UCSD-AML1 (cell line): ENCODE results near the gene SLC6A8.

ENCODE experiments used
- DNase-seq: peaks from one replicate; lab custom pipeline; 2025; ENCODE audit not compliant: unreplicated experiment; lab: John Stamatoyannopoulos, UW

The SLC6A8 gene

DNA sequence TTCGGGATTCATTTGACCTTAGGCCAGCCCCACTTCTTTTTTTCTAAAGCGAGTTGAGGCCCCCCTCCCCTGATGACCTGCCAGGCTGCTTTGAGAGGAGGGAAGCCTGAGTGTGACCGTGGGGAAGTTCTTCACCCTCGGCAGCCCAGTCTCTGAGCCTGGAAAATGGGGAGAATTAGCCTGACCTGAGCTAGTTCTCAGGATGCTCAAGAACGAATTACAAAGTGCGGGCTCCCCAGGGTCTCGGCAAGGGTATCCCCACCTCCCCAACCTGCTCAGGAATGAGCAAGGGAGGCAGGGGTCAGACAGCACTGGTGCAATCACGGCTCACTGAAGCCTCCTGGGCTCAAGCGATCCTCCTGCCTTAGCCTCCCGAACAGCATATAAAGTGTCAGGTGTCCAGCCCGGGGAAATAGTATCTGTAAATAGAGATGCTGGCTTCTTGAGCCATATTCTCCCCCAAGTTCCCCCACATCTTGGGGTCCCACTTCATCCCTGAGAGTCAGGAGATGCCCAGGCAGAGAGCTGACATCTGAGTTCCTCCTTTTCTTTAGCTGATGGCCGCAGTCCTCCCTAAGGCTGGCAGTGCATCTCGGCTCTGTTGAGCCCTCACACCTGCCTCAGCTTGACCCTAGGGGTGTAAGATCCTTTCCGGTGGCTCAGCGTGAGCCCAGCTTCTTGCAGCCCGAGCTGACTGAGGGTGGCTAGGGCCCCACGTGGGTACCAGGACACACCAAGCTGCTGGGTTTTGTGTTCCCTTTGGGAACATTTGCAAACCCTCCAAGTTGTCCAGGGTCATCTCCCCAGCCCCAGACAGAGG is 39.2 kb upstream of the SLC6A8 start:
- no peak for DNase-seq

DNA sequence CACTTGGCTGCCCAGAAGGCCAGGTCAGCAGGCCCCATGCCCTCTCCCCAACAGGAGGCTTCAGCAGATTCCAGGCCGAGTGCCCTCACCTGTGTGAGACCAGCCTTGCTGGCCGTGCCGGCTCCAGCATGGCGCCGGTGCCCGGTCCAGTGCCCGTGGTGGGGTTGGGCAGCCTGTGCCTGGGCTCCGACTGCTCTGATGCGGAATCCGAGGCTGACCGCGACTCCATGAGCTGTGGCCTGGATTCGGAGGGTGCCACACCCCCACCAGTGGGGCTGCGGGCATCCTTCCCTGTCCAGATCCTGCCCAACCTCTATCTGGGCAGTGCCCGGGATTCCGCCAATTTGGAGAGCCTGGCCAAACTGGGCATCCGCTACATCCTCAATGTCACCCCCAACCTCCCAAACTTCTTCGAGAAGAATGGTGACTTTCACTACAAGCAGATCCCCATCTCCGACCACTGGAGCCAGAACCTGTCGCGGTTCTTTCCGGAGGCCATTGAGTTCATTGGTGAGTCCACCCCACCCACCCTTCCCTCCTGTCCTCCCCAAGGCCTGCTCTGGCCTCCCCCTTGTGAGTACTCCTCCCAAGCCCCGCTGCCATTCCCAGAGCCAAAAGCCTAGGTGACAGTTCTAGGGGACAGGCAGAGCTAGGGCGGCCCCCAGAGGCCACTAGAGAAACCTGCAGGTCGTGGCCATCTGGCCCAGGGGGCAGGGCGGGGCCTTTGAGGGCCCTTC is 38.4 kb upstream of the SLC6A8 start:
- DNase-seq: peak; percentile 63

DNA sequence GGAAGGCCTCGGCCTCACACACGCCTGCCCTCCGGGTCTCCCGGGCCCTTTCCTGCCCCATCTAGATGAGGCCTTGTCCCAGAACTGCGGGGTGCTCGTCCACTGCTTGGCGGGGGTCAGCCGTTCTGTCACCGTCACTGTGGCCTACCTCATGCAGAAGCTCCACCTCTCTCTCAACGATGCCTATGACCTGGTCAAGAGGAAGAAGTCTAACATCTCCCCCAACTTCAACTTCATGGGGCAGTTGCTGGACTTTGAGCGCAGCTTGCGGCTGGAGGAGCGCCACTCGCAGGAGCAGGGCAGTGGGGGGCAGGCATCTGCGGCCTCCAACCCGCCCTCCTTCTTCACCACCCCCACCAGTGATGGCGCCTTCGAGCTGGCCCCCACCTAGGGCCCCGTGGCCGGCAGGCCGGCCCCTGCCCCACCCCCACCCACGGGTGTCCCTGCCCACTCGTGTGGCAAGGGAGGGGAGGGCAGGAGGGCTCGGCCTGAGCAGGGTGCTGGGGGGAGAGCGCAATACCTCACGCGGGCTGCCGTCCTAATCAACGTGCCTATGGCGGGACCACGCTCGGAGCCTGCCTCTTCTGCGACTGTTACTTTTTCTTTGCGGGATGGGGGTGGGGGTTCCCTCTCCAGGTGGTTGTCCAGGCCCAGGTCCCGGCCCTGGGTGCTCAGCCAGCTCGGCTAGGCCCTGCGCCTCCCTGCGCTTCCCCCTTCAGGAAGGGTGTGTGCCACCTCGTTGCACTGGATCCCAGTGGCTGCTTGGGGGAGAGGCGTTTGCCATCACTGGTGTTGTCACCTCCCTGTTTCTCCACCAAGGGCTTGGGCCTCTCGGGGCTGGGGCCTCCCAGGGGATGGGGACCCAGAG is 37.6 kb upstream of the SLC6A8 start:
- DNase-seq: no peak

DNA sequence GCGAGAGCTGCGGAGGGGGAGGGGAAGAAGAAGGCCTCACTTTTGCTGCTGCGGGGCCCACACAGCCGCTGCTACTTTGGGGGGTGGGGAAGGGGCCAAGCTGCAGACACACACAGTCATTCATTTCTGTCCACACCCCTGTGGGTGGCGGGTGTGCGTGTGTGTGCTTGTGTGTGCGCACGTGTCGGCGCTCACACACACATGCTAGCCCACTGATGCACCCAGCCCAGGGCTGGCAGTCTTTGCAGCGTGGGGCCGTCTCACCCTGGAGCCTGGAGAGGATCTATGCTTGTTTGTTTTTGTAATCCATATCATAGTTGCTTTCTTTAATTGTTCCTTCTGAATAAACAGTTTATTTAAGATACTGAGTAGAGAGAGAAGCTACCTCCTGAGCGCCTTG is 36.8 kb upstream of the SLC6A8 start:
- DNase-seq: no peak

DNA sequence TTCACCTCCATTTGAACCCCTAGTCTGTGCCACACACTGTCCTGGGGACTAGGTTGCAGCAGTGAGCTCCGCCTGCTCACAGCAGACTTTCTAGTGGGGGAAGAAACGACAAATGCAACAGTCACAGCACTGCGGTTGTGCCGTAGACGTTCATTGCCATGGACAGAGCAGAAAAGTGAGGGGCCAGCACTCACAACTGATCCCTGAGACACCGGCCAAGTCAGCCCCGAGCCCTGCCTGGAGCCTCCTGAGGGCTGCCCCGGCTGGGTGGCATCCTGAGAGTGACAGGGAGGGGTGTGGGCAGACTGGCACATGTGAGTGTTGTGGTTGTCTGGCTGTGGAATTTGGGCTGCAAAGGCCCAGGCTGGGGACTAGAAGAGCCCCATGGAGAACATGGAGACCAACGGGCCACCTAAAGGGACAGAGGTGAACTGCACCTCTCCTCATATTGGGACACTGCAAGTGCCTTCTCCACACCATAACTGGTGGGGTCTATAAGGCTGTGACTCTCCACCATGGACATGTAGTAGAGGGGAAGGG is 36.1 kb upstream of the SLC6A8 start:
- peak; percentile 26 for DNase-seq

DNA sequence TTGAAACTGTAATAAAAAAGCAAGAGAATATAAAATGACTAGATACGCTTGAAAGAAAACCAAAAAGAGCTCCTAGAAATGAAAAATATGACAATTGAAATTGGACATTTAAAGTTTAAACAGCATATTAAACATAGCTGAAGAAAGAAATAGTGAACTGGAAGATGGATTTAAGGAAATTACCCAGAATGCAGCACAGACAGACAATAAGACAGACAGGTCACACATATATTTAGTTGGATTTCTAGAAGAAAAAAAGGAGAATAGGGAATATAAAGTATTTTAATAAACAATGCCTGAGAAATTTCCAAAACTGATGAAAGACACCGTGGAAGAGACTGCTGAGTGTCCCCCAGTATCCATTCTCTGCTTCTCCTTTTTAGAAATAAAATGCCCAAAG is 34.2 kb upstream of the SLC6A8 start:
- DNase-seq: no peak

DNA sequence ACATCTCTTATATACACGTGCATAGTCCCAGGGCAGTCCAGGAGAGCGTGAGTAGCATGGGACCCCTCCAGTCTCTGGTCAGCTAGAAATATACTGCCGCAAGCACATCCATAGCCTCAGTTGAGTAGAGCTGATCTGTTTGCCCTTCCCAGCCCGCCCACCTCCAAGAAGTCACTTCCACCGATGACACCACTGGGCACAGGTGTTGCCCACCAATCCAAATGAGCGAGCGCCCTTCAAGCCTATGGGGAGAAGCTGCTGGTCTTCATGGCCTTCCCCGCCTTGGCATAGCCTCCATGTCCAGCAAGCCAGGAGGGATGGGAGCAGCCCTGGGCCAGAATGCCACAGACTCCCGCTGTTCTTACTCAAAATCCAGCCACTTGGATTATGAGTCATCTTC is 30.6 kb upstream of the SLC6A8 start:
- no peak for DNase-seq

DNA sequence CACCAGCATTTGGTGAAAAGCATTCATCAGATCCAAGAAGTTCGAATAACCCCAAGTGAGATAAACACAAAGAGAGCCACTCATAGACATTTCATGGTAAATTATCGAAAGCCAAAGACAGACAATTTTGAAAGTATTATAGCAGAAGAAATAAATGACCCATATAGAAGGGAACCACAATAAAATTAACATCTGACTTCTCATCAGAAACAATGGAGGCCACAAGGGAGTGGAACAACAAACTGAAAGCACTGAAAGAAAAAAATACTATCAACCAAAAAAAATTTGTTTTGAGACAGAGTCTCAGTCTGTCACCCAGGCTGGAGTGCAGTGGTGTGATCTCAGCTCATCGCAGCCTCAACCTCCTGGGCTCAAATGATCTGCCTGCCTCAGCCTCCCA is 28.5 kb upstream of the SLC6A8 start:
- no peak for DNase-seq

DNA sequence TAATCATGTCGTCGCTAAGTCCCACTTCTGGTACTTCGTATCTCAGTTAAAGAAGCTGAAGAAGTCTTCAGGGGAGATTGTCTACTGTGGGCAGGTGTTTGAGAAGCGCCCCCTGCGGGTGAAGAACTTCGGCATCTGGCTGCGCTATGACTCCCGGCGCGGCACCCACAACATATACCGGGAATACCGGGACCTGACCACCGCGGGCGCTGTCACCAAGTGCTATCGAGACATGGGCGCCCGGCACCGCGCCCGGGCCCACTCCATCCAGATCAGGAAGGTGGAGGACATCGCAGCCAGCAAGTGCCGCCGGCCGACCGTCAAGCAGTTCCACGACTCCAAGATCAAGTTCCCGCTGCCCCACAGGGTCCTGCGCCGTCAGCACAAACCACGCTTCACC is 25.5 kb upstream of the SLC6A8 start:
- DNase-seq: peak; percentile 38

DNA sequence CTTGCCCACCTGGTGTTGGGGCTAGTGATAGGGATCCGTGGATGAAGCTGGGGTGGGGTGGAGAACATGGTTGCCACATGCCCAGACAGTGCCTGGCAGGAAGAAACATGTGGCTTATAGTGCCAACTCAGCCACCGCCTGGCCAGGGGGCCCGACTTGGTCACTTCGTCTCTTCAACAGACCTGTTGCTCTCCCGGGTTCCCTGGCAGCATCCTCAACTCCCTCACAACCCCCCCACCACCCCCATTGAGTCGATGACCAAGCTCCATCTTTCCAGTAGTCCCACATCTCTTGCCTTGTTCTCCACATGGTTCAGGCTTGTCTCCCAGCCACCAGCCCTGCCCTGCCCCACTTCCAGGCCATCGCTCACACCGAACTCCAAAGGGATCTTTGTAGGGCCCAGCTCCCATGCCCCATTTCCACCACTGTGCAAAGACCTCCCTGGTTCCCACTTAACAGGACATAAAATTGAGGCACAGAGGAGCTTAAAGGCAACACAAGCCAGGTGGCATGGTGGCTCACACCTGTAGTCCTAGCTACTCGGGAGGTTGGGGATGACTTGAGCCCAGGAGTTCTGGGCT is 21.9 kb upstream of the SLC6A8 start:
- DNase-seq: no peak

DNA sequence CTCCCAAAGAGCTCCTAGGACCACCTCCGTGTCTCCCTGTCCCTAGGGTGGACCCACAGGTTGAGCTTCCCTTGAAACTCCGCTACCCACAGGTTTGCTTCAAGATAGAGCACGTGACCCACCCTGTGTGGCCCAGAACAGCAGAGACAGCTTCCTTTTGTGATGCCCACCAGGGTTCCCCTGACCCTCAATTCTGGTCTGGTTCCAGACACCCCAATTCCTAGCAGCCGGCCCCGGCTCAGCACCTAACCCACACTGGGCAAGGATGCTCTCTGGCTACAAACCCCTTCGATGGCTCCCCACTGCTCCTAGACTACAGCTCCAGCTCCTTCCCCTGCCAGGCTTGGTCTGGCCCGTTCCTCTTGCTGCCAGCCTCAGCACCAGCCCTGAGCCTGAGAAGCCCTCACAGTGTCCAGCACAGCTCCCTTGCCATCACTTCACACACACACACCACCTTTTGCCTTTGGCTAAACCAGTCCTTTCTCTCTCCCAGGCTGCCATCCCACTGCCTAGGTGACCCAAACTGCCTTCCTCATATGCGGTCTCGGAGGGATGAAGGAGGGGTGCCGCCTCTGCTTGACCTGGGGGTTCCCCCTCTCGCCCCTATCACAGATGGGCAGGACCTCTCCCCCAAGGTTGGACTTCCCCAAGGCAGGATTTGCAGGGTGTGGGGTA is 20.3 kb upstream of the SLC6A8 start:
- no peak for DNase-seq

DNA sequence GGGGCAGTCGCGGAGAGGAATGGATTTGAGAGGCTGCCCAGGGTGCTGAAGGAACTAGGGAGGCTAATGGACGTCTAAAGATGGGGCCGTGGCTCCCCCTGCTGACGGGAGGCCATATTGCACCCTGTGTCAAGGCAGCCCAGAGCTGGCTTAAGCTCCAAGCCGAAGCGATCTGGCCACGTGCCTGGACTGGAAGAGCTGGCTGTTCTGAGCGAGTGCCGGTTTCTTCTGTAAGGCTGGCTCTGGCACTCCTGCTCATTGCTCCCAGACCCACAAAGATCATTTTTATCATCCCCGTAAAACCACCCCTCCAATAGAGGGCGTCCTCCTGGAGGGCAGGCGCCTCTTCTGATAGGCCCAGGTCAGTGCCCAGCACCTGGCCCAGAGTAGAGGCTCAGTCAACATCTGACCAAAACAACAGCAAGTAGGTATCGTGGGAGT is 19.8 kb upstream of the SLC6A8 start:
- peak; percentile 84 for DNase-seq

DNA sequence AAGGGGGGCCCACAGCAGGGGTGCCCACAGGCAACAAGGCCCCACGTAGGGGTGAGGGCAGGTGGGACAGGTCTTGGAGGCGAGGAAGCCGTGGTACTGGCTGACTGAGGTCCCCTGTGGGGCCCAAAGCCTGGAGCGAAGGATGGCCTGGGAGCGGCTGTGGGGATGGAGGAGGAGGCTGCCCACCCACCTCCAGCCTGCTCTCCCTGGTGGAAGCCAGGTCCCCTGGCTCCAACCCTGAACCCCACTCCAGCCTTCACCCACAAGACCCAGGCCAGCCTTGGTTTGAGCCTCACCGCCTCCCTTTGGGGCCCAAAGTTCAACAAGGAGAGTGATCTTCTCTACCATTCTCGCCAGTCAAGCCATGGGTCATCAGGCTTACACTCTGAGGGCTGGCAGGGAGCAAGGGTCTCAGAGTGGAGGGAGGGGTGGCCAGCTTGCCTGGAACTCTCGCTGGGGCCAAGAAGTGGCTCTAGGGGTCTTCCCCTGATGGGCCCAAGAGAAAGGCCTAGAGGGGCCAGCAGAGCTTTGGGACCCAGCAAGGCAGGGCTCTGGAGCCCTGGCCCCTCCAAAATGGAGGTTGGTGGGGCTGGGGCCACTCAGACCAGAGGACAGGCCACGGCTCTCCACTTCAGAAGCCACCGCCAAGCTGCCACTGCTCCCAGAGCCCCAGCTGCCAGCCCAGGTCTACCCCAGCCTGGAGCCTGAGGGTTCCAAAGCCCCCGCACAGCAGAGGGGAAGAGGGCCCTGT is 19.1 kb upstream of the SLC6A8 start:
- DNase-seq: no peak

DNA sequence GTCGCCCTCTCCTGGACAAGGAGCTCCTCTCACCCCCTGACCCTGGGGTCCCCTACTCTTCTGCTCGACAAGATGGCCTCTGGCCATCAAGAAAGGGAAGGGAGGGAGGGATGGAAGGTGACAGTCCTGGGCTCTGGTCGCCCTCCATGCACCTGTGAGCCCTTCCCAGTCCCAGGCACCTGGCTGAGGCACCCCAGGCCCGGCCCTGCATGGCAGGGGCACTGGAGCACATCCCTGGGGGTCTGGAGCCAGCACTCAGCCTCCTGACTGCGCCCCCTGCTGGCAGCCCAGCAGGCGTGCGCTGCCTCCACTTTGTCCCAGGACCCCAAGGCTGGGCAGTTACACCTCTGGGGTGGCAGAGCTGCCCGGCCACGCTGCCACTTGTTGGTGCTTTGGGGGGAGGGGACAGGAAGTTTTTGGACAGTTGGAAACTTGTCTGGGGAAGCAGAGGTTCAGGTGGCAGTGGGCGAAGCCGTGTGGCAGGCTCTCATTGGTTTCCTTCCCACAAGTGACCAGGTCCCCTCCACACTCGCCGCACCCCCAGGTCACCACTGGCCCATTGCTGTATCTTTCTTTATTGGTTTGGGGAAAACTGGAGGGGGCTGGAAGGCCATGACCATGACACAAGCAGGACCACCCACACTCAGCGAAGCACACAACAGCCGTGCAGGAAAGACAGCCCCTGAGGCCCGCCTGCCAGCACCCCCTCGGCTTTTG is 18.4 kb upstream of the SLC6A8 start:
- DNase-seq: peak; percentile 37

DNA sequence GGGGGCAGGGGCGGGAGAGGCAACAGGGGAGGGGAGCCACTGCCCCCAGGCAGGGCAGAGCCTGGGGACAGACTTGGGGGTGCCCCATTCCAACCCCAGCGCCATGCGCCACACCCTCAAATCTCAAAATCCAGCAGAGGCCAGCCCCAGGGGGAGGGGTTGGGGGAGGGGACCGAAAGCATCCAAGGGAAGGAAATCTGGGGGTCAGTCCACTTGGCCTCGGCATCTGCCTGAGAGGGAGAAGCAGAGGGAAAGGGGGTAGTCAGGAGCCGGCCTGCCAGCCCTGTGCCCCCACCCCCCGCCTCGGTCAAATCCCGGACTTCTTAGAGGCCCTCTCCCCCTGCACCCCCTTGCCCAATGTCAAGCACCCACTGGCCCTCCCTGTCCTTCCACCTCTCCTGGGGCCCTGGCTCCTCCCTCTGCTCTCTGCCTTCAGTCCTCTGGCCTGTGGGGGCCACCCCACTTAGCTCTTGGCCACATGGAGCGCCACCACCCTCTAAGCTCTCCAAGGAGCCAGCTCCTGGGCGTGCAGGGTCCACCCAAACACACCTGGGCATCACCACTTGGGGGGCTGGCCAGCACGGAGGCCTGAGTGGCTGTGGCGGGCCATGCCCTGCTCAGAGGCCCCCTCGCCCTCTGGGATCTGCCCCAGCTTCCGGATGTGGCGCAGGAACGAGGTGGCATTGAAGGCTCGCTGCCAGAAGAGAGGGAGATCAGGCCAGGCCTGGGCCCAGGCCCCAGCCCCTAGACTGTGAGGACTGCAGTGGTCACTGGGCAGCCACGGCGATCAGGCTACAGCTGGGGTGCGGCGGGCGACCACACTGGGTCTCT is 17.6 kb upstream of the SLC6A8 start:
- DNase-seq: no peak

DNA sequence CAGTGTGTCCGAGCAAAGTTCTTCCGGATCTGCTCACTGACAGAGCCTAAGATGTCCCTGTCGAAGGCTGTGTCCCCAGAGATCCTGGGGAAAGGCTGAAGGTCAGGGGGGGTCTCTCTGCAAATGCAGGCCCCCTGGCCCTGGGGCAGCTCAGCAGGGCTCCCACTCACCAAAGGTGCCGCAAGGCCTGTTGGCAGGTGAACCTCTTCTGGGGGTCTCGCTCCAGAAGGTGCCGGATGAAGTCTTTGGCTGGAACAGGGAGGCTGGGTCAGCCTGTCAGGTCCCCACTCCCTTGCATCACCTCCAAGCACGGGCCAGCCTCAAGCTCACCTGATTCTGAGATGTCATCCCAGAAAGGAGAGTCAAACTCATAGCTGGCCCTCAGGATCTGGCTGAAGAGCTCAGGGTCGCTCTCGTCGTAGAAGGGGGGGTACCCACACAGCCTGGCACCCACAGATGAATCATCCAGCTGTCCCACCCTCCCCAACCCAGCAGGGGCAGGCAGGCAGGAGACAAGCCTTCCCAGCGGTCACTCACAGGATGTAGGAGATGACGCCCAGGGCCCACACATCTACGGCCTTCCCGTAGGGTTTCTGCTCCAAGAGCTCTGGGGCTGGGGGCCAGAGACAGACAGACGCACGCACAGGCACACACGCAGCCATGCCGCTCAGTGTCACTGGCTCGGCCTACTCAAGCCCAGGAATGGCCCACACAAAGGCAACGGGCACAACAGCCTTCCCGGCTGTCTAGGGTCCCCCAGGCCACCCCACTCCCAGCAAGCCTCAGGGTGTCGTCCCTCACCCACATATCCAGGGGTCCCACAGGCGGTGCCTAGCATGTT is 16.8 kb upstream of the SLC6A8 start:
- DNase-seq: no peak
